ENCODE results near the gene PITRM1. TPM values are rescaled to one million over a fixed set of nuclear protein-coding genes. Genes with fewer than 3 reads are reported as not detected.
"Not testable (repeated sequence)": the region's sequence is repeated elsewhere in the genome, so short reads cannot be mapped to it uniquely, and the experiment has no call there.

The PITRM1 gene
- total RNA-seq, 2 donors from 2014 or later = 47.7 to 103 TPM

DNA sequence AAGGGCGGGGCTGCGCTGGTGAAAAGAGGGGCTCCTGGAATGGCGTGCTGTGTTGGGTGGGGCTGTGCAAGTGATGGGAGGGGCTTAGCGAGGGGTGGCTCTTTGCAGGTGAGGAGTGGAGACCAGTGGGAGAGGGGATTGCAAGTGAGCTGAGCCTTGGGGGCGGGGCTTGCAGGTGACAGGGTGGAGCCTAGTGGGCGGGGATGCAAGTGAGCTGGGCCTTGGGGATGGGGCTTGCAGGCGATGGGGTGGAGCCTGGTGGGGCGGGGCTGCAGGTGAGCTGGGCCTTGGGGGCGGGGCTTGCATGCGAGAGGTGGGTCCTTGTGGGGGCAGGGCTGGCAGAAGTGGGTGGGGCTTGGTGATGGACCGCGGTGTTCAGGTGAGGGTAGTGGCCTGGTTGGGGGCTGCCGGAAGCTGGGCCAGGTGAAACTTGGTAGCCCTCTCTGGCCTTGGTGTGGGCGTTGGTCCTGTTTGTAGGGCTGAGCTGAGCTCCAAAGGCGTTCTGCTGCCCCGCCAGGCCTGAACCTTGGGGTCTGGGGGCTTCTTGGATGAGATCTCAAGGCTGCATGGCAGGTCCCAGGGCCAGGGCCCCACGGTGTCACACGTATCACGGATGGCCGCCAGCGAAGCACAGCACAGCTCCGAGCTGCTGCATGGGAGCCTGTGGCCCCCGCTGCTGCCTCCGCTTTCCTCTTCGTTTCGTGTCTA lies 743 bp upstream of the PITRM1 start:
- H3K27me3 ChIP-seq (replicated peaks; ENCODE audit: insufficient read depth) = no peaks in the 10 kb centered on the region
- H3K4me1 ChIP-seq (replicated peaks) = no peaks in the 10 kb centered on the region
- TF ChIP-seq, protein P1, sequence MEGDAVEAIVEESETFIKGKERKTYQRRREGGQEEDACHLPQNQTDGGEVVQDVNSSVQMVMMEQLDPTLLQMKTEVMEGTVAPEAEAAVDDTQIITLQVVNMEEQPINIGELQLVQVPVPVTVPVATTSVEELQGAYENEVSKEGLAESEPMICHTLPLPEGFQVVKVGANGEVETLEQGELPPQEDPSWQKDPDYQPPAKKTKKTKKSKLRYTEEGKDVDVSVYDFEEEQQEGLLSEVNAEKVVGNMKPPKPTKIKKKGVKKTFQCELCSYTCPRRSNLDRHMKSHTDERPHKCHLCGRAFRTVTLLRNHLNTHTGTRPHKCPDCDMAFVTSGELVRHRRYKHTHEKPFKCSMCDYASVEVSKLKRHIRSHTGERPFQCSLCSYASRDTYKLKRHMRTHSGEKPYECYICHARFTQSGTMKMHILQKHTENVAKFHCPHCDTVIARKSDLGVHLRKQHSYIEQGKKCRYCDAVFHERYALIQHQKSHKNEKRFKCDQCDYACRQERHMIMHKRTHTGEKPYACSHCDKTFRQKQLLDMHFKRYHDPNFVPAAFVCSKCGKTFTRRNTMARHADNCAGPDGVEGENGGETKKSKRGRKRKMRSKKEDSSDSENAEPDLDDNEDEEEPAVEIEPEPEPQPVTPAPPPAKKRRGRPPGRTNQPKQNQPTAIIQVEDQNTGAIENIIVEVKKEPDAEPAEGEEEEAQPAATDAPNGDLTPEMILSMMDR (IDR thresholded peaks at IDR 0.05) = no peak
- no peak for TF ChIP-seq POLR2A (IDR thresholded peaks at IDR 0.05)
- no peak for TF ChIP-seq POLR2AphosphoS5 (IDR thresholded peaks at IDR 0.05)
- intact Hi-C loops (cut with DNase I) = loop anchor here (5.0 kb wide), 1 partner anchor 106 kb away; the partner anchor contains the start of gene PFKP
- DNase-seq (ENCODE audit: low spot score) = no peak
- peaks cover 0 to 3% of the 10 kb centered on the region in 2 donors for H3K36me3 ChIP-seq
- peak overlapping the region in 1 of 2 donors; percentile 45 for H3K27ac ChIP-seq
- WGBS = 46% methylated on average over 26 of the region's 26 CpGs
- no peaks in the 10 kb centered on the region for H3K9me3 ChIP-seq
- H3K4me3 ChIP-seq = peak overlapping the region; percentile 68 to 69

DNA sequence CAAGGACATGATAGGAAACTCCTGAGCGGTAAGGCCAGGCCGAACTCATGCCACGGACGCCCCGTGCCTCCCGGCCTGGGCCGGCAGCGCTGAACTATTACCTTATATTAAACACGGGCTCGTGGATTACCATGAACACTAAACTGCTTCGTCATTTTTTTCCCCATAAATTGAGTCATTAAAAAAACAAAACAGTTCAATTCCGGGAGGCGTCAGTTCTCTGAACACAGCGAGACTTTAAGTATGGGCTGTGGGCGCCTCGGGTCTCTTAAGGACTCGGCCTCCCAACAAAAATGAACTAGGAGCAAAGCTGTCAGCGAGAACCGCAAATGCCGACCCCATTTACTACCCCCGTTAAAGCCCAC lies 519 bp downstream of the PITRM1 start:
- under 1% methylated on average over 21 of the region's 21 CpGs for WGBS
- DNase-seq (ENCODE audit: low spot score) = no peak
- intact Hi-C loops (cut with DNase I) = loop anchor here (5.0 kb wide), 1 partner anchor 105 kb away; the partner anchor contains the start of gene PFKP
- H3K27ac ChIP-seq = peak overlapping the region; percentile 75 to 85
- H3K4me3 ChIP-seq = peak overlapping the region; percentile 68 to 69
- TF ChIP-seq, protein P1 (IDR thresholded peaks at IDR 0.05) = no peak
- no peak for TF ChIP-seq POLR2AphosphoS5 (IDR thresholded peaks at IDR 0.05)
- no peak for TF ChIP-seq POLR2A (IDR thresholded peaks at IDR 0.05)
- H3K4me1 ChIP-seq (replicated peaks) = no peaks in the 10 kb centered on the region
- no peaks in the 10 kb centered on the region for H3K27me3 ChIP-seq (replicated peaks; ENCODE audit: insufficient read depth)
- H3K36me3 ChIP-seq = peaks cover 0 to 3% of the 10 kb centered on the region in 2 donors
- H3K9me3 ChIP-seq = no peaks in the 10 kb centered on the region

DNA sequence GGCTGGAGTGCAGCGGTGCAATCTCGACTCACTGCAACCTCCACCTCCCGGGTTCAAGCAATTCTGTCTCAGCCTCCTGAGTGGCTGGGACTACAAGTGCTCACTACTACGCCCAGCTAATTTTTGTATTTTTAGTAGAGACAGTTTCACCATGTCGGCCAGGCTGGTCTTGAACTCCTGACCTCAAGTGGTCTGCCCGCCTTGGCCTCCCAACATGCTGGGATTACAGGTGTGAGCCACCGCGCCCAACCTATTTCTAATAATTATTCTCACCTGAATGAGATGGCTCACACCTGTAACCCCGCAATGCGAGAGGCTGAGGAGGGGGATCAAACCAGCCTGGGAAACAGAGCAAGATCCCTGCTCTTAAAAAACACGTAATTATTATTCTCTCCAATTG lies 1.1 kb downstream of the PITRM1 start:
- not testable (repeated sequence) for H3K27me3 ChIP-seq (replicated peaks; ENCODE audit: insufficient read depth); H3K4me1 ChIP-seq (replicated peaks); H3K9me3 ChIP-seq; H3K36me3 ChIP-seq; H3K27ac ChIP-seq; DNase-seq (ENCODE audit: low spot score)
- intact Hi-C loops (cut with DNase I) = loop anchor here (5.0 kb wide), 1 partner anchor 104 kb away; the partner anchor contains the start of gene PFKP
- WGBS = 90% methylated on average over 11 of the region's 11 CpGs
- H3K4me3 ChIP-seq = peak overlapping the region; percentile 68 to 69

DNA sequence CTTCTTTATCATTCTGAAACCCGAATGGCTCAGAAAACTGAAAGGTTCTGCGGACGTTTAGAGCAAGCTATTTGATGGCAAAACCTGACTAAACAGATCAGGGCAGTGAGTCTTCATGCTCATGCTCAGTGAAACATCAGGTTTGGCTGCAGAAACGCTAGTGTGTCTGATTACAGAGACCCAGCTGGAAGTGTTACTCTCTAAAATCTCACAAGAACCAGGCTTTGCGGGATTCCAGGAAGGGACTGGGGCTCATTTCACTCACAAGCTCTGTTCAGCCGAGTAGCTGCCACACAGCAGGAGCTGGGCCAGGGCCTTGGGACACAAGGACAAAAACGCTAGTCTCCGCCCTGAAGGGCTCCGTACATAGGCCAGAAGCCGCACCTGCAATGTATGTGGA lies 2.9 kb downstream of the PITRM1 start:
- no peak overlapping the region for H3K27ac ChIP-seq
- H3K27me3 ChIP-seq (replicated peaks; ENCODE audit: insufficient read depth) = no peaks in the 10 kb centered on the region
- H3K4me1 ChIP-seq (replicated peaks) = no peaks in the 10 kb centered on the region
- H3K36me3 ChIP-seq = peaks cover 0 to 3% of the 10 kb centered on the region in 2 donors
- WGBS = 90% methylated on average over 10 of the region's 10 CpGs
- H3K4me3 ChIP-seq = no peak overlapping the region
- intact Hi-C loops (cut with DNase I) = loop anchor here (5.0 kb wide), 1 partner anchor 102 kb away; the partner anchor contains the start of gene PFKP
- H3K9me3 ChIP-seq = no peaks in the 10 kb centered on the region
- TF ChIP-seq, protein P1 (IDR thresholded peaks at IDR 0.05) = no peak
- TF ChIP-seq POLR2AphosphoS5 (IDR thresholded peaks at IDR 0.05) (no peak), POLR2A (IDR thresholded peaks at IDR 0.05) (no peak)
- no peak for DNase-seq (ENCODE audit: low spot score)

DNA sequence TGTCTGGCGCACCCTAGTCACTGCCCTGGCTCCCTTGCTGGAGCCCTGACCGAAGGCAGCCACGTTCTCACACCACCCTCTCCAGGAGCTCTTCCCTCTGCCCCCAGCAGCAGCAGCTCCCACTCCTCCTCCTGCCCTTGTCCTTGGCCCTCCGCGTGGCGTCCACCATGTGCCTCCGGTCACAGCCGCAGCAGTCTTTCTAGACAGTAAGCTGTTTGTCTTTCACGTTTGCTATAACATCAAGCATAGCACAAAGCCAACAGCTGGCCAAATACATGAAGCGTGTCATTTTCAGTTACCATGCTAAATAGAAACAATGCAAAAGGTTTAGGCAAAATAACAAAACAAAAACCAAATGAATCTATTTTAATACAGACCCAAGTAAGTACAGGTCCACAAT lies 3.3 kb downstream of the PITRM1 start:
- no peaks in the 10 kb centered on the region for H3K27me3 ChIP-seq (replicated peaks; ENCODE audit: insufficient read depth)
- intact Hi-C loops (cut with DNase I) = no loop called here
- H3K36me3 ChIP-seq = peaks cover 0 to 3% of the 10 kb centered on the region in 2 donors
- H3K27ac ChIP-seq = no peak overlapping the region
- no peak for DNase-seq (ENCODE audit: low spot score)
- H3K4me1 ChIP-seq (replicated peaks) = no peaks in the 10 kb centered on the region
- TF ChIP-seq, protein P1 (IDR thresholded peaks at IDR 0.05) = no peak
- TF ChIP-seq POLR2A (IDR thresholded peaks at IDR 0.05) (no peak), POLR2AphosphoS5 (IDR thresholded peaks at IDR 0.05) (no peak)
- H3K4me3 ChIP-seq = no peak overlapping the region
- no peaks in the 10 kb centered on the region for H3K9me3 ChIP-seq
- WGBS = 93% methylated on average over 10 of the region's 10 CpGs
